Measurements from ENCODE around the gene ENTPD1.
A peak's percentile ranks its signal among the peaks of the same experiment; 100 is the strongest.
"Not testable (repeated sequence)": the region's sequence is repeated elsewhere in the genome, so short reads cannot be mapped to it uniquely, and the experiment has no call there.

The ENTPD1 gene

GRCh38 chr10:95873139-95873538 is 117.2 kb downstream of the ENTPD1 start:
- DNase-seq: no peak

GRCh38 chr10:95873651-95874050 is 117.7 kb downstream of the ENTPD1 start:
- no peak for DNase-seq

GRCh38 chr10:95874783-95875182 is 118.8 kb downstream of the ENTPD1 start:
- DNase-seq: not testable (repeated sequence)

GRCh38 chr10:95876756-95877155 is 120.8 kb downstream of the ENTPD1 start:
- DNase-seq: no peak

- DNase-seq: no peak
Measured at GRCh38 chr10:95877881-95878280, 121.9 kb downstream of the ENTPD1 start.

- DNase-seq: no peak
Measured at GRCh38 chr10:95880704-95881103, 124.7 kb downstream of the ENTPD1 start.

- no peak for DNase-seq
Measured at GRCh38 chr10:95881316-95881715, 125.4 kb downstream of the ENTPD1 start.

GRCh38 chr10:95889830-95890229 is 133.9 kb downstream of the ENTPD1 start:
- DNase-seq: no peak

- no peak for DNase-seq
Measured at GRCh38 chr10:95896071-95896850, 140.3 kb downstream of the ENTPD1 start.

- not testable (repeated sequence) for DNase-seq
Measured at GRCh38 chr10:95905897-95906580, 150.1 kb downstream of the ENTPD1 start.

GRCh38 chr10:95906677-95907455 is 150.9 kb downstream of the ENTPD1 start:
- no peak for DNase-seq

GRCh38 chr10:95907456-95908253 is 151.7 kb downstream of the ENTPD1 start, which contains the start of gene CC2D2B:
CC2D2B (plus strand) TSS chr10:95907975; CDS start chr10:95911324, 3,349 bp downstream.
- peak; percentile 62 for DNase-seq

- no peak for DNase-seq
Measured at GRCh38 chr10:95908450-95908849, 152.5 kb downstream of the ENTPD1 start.

- no peak for DNase-seq
Measured at GRCh38 chr10:95909561-95909960, 153.6 kb downstream of the ENTPD1 start.

- DNase-seq: not testable (repeated sequence)
Measured at GRCh38 chr10:95916039-95916438, 160.1 kb downstream of the ENTPD1 start.
